GM12872 (cell line): ENCODE results near the gene PLPPR3.

Experiments used
- TF ChIP-seq, protein P1 (sequence below): IDR thresholded peaks from 3 replicates; pipeline ENCODE4 v1.5.1; 2011; ENCODE audit warnings: low read depth, mild to moderate bottlenecking, low read length, moderate library complexity; ENCODE audit not compliant: insufficient read depth

The PLPPR3 gene

DNA sequence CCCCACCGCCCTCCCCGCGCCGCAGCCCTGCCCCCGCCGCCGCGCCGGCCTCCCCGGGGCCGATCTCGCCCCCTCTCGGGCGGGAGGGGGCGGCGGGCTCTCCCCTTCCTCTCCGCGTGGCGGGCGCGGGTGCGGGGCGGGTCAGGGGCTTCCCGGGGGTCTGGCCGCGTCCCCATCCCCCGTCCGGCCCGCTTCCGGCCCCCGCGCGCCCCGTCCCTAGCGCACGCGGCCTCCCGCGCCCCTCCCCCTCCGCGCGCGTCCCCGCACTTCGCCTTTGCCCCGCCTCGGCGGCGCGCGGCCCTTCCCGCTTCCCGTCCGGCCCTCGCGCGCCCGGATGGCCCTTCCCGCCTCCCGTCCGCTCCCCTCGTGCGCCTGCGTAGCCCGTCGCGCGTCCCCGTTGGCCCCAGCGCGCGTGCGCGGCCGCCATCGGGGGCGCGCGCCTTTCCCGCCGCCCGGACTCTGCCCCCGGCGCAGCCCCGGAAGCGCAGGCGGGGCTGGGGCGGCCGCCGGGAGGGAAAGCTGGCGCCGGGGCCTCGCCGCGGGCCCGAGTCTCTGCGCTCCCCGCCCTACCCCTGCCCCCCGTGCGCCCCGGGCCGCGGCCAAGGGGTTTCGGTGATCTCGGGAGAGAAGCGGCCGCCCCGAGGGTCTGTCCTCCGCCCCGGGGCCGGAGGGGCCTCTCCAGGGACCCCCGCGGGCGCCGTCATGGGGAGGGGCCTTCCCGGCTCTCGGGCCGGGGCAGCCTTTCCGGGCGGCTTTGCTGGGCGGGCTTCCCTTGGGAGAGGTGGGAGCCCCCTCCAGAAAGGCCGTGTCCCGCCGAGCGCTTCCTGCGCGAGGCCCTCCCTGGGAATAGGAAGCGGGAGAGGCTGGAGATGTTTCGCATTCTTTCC is 24.0 kb downstream of the PLPPR3 start:
- TF ChIP-seq, protein P1, sequence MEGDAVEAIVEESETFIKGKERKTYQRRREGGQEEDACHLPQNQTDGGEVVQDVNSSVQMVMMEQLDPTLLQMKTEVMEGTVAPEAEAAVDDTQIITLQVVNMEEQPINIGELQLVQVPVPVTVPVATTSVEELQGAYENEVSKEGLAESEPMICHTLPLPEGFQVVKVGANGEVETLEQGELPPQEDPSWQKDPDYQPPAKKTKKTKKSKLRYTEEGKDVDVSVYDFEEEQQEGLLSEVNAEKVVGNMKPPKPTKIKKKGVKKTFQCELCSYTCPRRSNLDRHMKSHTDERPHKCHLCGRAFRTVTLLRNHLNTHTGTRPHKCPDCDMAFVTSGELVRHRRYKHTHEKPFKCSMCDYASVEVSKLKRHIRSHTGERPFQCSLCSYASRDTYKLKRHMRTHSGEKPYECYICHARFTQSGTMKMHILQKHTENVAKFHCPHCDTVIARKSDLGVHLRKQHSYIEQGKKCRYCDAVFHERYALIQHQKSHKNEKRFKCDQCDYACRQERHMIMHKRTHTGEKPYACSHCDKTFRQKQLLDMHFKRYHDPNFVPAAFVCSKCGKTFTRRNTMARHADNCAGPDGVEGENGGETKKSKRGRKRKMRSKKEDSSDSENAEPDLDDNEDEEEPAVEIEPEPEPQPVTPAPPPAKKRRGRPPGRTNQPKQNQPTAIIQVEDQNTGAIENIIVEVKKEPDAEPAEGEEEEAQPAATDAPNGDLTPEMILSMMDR: no peak

DNA sequence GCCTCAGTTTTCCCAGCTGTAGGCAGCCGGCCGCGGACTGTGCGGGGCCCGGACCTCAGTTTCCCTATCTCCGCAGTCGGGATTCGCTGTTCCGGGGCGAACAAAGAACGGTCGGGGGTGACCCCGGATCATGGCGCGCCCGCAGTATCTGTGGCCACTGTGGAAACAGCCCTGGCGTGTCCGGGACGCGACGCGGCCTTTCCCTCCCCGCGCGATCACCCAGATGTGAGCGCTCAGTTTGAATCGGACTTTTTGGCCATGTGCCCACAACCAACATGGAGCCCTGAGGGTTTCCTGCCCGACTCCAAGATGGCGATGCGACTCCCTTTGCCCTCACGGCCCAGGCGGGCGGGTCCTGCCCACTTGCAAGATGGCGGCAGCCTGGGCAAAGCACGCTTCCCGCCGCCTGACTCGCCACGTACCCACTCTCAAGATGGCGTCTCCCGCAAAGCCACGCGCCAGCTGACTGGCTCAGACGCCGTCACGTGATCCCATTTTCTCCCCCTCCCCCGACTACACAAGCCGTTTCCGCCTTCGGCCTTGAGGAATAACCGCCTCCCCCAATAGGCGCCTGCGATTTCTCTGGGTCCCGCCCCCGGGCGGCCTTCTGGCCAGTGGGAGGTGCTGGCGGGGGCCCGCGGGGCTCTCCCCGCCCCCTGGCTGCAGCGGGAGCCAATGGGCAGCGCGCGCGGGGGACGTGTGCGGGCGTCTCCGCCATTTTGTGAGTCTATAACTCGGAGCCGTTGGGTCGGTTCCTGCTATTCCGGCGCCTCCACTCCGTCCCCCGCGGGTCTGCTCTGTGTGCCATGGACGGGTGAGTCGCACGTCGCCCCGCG is 24.8 kb downstream of the PLPPR3 start, which contains the start of gene PTBP1:
Gene PTBP1 (plus strand): TSS at position 761 of the 836 bp plus-strand sequence. CDS start 46 bp downstream, at position 807.
- TF ChIP-seq, protein P1: no peak

DNA sequence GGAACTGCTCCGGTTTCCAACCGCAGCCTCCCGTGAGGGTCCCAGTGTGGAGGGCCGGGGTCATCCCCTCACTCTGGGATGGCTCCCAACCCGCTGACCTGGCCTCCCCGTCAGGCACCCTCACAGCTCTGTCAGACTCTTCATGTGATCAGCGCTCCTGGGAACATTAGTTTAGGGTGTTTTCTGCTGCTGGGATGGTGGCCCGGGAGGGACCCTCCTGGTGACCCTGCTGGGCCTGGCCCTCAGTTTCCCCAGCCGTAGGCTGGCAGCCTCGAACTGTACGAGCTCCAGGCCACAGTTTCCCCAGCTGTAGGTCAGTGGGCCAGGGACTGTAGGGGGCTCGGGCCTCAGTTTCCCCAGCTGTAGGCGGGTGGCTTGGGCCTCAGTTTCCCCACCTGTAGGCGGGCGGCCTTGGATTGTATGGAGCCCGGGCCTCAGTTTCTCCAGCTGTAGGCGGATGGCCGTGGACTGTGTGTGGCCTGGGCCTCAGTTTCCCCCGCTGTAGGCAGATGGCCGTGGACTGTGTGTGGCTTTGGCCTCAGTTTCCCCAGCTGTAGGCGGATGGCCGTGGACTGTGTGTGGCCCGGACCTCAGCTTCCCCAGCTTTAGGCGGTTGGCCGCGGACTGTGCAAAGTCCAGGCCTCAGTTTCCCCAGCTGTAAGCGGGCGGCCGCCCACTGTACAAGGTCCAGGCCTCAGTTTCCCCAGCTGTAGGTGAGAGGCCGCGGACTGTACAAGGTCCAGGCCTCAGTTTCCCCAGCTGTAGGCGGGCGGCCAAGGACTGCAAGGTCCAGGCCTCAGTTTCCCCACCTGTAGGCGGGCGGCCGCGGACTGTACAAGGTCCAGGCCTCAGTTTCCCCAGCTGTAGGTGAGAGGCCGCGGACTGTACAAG is 25.8 kb downstream of the PLPPR3 start:
- TF ChIP-seq, protein P1: no peak

DNA sequence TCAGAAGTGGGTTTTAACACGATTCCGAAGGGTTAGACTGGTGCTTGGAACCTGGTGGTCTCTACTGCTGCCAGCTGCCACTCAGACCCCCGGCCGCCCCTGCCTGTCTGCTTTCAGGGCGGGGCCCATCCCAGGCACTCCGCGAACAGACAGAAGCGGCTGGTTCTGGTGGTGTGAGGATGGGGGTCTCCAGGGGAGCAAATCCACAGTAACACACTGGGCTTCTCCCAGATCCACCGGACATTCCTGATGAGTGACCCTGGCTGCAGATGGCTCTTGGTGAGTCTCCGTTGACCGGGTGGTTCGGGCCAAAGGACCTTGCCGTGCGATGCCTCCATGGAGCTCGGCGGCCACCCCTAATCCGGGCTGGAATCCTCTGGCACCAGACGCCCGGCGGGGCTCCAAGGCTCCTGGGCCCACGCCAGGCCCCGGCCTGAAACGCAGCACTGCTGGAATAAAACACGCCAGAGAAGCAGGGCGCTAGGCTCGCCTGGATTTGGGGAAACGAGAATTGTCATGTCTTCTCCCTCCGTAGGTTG is 26.6 kb downstream of the PLPPR3 start:
- TF ChIP-seq, protein P1: no peak

DNA sequence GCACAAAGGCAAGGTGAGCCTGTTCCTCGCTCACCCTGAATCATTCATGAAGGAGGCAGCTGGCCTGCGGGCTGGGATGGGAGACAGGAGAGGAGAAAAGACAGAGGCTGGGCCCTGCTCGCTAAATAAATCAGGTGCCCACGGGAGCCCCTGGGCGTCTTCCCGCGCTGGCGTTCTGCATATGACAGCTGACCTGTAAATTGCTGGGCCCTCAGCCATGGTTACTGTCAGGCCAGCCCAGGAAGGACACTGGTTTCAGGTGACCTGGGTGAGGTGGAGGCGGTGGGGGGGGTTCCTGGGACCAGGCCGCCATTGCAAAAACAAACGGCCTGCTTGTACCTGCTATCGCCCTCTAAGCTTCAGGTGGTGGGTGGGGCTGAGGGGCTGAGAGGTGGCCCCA is 27.9 kb downstream of the PLPPR3 start:
- TF ChIP-seq, protein P1: no peak

DNA sequence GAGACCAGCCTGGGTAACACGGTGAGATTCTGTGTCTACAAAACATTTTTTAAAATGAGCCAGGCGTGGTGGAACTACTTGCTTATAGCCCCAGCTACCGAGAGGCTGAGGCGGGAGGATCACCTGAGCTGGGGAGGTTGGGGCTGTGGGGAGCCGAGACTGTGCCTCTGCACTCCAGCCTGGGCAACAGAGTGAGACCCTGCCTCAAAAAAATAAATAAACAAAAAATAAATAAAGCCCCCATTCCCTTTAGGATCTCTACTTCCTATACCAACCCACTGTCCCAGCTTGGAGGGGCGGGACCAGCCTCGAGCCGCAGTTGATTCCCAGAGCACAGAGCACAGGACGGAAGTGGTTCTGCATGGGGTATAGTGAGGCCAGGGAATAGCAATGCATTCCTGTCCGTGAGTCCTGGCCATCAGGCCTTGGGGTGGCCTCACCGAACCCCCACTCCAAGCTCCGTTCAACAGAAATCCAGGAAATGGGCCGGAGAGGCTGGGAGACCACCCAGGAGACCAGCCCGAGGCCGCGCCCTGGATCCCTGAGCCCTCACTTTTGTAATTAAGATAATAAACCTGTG is 29.4 kb downstream of the PLPPR3 start:
- TF ChIP-seq, protein P1: no peak
